HuH-7.5 (cell line): Measurements from ENCODE around the gene PCP2.

Experiments used
- DNase-seq: peaks from one replicate; pipeline ENCODE4 v3.0.0; 2011; ENCODE audit warnings: low spot score

Gene PCP2

DNA sequence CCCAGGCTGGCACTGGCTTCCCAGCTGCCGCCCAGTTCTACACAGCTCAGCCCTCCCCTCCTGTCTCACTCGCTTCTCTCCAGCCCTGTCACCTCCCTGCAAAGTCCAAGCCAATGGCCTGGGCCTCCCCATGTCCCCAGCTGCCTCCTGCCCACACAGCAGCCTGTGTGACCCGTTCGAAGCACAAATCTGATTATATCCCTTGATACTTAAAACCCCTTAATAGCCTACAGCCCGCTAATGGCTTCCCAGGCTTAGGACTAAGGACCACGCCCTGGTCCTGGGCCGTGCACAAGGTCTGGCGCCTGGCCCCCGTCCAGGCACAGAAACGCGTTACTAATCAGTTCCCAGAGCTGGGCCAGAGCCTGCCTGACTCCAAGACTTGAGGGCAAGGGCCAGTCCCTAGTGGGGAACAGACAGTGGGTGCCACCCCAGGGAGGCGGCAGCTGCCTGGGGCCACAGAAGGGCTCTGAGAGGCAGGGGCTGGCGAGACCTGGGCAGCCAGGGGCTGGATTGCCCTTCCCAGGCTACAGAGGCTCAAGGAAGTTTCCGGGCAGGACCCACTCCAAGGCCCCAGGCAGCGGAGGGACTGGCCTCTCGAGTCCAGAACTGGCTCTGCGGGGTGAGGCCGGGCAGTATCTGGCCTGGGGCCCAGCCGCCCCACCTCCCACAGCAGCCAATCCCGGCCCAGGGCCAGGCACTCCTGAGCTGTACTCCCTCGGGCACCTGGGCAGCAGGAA is 14.6 kb downstream of the PCP2 start:
- no peak for DNase-seq

DNA sequence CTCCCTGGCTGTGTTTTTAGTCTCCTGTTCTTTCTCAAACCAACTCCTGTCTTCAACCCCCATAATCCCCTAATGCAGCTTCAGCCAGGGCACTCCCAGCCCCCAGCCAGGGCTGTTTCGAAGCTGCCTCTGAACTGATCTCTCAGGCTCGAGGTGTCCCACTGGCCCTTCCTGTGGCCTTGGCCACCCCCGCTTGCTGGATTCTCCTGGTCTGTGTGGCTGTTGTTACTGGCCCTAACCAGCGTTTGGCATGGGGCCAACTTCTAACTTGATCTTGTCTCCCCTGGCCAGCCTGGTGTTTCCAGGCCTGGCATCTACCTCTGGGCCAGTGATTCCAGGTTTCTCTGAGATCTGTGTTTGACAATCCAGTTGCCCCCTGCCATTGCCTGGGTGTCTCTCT is 15.2 kb downstream of the PCP2 start:
- DNase-seq, result peak; percentile 51

DNA sequence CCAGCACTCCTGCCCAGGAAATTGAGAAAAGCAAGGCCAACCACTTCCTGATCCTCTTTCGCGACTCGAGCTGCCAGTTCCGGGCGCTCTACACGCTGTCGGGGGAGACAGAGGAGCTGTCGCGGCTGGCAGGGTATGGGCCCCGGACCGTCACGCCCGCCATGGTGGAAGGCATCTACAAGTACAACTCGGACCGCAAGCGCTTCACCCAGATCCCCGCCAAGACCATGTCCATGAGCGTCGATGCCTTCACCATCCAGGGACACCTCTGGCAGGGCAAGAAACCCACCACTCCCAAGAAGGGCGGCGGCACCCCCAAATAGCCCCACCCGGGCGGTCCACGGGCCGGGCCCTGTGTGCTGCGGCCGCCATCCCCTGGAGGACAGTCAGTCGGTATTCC is 15.8 kb downstream of the PCP2 start:
- no peak for DNase-seq

DNA sequence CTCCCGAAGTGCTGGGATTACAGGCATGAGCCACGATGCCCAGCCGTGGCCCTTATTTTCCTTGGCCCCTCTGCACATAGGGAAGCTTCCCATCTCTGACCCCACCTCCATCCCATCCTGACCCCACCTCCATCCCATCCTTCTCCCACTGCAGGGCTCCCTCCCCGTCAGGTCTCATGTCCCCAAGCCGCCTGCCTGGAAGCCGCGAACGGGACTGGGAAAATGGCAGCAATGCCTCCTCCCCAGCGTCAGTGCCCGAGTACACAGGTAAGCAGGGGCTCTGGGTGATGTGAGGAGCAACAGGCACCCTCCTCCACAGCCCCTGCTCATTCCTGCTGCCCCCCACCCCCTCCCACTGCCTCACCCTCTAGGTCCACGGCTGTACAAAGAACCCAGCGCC is 16.3 kb downstream of the PCP2 start:
- DNase-seq, result no peak

DNA sequence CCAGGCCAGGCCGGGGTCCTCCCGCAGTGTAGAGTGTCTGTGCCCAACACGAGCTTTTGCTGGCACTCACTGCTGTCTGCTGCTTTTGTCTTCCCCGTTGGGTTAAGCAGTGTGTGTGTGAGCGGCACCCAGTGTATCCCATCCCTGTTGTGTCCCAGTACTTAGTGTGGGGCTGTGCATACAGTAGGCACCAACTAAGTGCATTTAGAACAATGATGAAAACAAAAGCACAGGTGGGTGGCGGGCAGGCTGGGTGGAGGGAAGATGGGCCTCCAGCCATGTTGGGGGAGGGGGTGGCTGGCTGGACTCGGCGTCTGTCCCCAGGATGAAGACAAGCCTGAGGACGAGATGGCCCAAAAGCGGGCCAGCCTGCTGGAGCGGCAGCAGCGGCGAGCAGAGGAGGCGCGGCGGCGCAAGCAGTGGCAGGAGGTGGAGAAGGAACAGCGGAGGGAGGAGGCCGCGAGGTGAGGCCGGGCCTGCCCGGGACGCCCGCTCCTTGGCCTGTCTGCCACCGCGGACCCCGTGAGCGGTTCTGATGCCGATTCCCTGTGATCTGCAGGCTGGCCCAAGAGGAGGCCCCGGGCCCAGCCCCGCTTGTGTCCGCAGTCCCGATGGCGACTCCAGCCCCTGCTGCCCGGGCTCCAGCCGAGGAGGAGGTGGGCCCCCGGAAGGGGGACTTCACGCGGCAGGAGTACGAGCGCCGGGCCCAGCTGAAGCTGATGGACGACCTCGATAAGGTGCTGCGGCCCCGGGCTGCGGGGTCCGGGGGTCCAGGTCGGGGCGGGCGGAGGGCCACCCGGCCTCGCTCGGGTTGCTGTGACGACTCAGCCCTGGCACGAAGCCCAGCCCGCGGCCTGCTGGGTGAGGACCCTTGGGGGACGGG is 18.4 kb downstream of the PCP2 start:
- DNase-seq, result no peak

DNA sequence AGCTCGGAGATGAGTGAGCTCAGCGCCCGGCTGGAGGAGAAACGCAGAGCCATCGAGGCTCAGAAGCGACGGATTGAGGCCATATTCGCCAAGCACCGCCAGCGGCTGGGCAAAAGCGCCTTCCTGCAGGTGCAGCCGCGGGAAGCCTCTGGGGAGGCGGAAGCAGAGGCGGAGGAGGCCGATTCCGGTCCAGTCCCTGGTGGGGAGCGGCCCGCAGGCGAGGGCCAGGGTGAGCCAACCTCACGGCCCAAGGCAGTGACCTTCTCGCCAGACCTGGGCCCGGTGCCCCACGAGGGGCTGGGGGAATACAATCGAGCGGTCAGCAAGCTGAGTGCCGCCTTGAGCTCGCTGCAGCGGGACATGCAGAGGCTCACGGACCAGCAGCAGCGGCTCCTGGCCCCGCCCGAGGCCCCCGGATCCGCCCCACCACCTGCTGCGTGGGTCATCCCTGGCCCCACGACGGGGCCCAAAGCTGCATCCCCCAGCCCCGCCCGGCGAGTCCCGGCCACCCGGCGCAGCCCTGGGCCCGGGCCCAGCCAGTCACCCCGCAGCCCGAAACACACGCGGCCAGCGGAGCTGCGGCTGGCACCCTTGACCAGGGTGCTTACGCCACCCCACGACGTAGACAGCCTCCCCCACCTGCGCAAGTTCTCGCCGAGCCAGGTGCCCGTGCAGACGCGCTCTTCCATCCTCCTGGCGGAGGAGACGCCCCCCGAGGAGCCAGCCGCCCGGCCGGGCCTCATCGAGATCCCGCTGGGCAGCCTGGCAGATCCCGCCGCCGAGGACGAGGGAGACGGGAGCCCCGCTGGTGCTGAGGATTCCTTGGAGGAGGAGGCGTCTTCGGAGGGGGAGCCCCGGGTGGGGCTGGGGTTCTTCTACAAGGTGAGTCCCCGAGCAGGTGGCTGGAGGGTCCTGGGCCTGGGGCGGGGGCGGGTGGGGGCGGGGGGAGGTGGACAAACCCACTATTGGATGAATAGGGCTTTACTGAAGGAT is 20.9 kb downstream of the PCP2 start:
- DNase-seq, result no peak

DNA sequence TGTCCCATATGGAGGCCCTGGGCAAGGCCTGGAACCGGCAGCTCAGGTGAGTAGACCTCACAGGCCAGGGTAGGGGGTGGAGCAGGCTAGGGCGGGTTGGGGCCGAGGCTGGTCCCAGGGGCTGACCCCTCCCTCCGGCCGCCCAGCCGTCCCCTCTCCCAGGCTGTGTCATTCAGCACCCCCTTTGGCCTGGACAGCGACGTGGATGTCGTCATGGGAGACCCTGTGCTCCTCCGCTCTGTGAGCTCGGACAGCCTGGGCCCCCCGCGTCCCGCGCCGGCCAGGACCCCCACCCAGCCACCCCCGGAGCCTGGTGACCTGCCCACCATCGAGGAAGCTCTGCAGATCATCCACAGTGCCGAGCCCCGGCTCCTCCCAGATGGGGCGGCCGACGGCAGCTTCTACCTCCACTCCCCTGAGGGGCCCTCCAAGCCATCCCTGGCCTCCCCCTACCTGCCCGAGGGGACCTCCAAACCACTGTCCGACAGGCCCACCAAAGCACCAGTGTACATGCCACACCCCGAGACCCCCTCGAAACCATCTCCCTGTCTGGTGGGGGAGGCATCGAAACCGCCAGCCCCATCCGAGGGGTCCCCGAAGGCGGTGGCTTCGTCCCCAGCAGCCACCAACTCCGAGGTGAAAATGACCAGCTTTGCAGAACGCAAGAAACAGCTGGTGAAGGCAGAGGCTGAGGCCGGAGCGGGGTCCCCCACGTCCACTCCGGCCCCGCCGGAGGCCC is 21.8 kb downstream of the PCP2 start:
- no peak for DNase-seq

DNA sequence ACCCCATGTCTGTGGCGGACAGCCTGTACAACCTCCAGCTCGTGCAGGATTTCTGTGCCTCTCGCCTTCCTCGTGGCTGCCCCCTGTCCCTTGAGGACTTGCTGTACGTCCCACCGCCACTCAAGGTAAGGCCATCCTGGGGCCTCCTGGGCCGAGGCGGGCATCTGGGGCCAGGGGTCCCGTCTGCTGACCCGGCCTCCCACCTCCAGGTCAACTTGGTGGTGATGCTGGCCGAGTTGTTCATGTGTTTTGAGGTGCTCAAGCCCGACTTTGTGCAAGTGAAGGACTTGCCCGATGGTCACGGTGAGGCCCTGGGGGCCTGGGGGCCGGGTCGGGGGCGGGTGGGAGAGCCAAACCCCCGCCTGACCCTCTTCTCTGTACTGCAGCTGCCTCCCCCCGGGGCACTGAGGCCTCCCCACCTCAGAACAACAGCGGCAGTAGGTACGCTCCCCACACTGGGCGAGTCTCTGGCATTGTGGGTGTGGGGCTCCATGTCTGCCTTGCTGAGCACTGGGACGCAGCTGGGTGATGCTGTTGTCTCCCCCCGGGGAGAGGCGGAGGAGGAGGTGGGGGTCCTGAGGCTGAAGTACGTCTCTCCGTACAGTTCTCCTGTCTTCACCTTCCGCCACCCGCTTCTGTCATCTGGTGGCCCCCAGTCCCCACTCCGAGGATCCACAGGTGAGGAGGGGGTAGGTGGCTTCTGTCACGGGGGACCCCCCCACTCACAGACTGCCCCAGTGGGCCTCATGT is 22.9 kb downstream of the PCP2 start:
- no peak for DNase-seq

DNA sequence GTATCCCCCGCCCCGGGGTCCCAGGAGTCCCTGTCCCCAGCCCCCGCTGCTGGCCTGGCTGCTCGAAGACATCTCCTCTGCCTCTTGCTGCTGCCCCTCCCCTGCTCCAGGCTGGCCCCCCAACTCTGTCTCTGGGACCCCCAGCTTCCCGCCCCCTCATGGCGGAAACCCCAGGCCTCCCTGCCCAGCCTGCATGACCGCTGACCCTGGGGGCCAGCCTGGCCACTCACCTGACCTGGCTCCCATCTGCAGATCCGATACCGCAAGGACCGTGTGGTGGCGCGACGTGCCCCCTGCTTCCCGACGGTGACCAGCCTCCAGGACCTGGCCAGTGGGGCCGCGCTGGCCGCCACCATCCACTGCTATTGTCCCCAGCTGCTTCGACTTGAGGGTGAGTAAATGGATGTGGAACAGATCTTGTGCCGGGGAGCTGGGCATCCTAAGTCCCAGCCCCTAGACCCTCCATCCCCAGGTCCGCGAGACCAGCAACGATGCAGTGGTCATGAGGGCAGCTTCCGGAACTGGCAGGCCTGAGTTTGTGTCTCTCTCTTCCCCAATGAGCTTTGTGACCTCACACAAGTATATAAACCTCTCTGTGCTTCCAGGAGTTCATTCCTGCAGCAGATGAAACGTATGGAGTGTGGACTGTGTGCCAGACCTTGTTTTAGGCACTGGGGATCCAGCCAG is 25.5 kb downstream of the PCP2 start:
- no peak for DNase-seq

DNA sequence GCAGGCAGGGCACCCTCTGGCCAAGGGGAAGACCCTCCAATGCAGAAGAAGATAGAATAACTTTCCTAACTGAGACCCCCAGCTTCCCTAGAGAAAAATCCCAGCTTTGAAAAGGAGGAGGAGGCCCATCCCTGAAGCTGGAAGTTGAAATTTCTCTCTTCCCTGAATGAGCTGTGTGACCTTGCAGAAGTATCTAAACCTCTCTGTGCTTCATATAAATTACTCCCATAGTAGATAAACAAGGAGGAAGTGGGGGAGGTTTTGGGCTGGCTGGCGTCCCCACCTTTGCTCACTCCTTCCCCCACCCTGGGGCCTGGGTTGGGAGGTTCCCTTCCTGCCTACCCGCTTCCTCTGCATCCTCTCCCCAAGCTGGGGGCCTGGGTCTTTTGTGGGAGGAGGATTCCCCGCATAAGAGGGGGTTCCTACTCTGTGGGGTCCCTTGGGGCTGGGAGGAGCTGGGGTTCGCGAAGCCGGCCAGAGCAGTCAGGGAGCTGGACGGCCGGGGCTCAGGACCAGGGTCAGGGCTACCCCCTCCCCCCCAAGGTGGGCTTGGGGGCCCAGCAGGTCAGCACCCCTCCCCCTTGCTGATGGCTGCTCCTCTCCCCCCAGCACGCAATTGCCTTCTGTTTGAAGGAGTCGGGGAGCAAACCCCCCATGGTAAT is 26.2 kb downstream of the PCP2 start:
- DNase-seq, result no peak

DNA sequence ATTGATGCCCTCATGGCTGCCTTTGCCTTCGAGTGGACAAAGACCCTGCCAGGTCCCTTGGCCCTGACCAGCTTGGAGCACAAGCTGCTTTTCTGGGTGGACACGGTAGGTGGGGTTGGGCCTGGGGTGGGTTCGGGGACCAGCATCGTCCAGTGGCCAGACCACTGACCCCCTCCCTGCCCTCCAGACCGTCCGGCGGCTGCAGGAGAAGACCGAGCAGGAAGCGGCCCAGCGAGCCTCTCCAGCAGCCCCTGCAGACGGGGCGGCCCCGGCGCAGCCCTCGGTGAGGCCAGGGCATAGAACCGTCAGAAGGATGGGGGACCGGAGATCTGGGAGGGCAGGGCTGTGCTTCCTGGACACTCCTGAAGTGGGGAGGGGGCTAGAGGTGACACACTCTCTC is 27.2 kb downstream of the PCP2 start:
- no peak for DNase-seq

DNA sequence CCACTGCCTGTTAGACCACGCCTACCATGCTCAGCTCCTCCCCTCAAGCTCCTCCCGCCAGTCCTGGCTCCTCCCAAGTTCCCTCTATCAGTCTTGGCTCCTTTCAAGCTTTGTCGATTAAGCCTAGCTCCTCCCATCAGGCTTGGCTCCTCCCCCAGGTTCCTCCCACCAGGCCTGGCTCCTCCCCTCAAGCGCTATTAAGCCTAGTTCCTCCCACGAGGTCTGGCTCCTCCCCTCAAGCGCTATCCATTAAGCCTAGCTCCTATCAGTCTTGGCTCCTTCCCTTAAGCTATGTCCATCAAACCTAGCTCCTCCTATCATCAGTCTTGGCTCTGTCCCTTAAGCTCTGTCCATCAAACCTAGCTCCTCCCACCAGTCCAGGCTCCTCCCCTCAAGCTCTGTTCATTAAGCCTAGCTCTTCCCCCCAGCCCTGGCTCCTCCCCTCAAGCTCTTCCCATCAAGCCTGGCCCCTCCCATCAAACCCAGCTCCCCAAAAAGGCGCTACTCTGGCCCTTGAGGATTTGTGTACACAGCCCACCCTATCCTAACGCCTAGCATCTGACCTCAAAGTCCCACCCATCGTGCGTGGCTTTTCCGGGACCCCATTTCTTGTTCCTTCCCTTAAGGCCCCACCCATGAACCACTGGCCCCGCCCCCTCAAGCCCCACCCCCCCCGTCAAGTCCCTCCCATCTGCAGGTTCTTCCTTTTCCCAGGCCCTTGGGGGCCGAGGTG is 27.9 kb downstream of the PCP2 start:
- no peak for DNase-seq

DNA sequence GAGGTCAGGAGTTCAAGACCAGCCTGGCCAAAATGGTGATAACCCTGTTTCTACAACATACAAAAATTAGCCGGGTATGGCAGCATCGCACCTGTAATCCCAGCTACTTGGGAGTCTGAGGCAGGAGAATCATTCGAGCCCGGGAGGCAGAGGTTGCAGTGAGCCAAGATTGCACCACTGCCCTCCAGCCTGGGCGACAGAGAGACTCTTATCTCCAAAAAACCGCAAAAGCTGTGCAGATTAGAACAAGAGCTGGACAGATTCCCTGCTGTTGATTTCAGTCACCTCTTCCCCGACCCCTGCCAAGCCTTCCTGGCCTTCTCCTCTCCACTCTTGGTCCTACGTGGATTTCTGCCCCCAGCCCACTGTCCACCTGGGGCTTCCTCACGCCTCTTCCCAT is 29.6 kb downstream of the PCP2 start:
- no peak for DNase-seq

DNA sequence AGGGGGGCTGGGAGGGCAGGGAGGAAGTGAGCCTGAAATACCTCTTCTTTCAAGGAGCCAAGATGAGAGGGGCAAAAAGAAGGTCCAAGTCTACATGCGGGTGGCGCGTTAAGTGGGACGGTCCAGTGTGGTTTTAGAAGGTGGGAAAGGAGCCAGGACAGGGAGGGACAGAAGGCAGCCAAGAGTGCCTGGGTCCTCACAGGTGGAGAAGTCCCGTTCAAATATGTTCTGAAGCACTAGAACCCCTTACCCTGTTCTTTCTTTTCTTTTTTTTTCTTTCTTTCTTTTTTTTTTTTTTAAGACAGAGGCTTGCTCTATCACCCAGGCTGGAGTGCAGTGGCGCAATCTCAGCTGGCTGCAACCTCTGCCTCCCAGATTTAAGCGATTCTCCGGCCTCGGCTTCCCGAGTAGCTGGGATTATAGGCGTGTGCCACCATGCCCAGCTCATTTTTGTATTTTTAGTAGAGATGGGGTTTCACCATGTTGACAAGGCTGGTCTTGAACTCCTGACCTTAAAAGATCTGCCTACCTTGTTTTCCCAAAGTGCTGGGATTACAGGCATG is 30.5 kb downstream of the PCP2 start:
- no peak for DNase-seq

DNA sequence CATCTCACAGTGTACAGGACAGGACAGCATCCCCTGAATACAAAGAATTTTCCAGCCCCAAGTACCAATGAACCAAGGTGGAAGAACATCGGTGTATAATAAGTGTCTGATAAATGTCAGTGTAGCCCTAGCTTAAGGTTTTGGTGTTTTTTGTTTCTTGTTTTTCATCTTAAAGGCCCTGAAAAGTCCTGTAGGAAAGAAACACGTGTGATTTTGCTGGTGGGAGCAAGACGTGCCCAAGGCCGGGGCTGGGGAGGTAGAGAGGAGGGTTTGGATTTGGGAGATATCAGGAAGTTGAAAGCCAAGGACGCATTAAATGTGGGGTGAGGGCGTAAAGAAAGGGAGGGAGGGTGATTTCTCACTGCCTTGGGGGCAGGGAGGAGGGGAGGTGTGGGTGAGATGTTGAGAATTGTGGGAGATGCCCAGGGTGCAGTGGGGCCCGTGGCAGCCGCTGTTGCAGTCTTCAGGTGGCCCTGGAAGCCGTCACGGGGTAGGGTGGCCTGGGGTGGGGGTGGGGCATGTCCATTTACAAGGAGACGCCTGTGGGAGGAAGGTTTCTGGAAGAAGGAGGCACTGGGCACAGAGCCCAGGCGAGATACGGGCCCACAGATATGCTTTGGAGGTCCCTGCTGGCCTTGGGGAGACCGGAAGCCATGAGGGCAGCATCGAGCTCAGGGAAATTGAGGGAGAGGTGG is 31.1 kb downstream of the PCP2 start:
- no peak for DNase-seq

DNA sequence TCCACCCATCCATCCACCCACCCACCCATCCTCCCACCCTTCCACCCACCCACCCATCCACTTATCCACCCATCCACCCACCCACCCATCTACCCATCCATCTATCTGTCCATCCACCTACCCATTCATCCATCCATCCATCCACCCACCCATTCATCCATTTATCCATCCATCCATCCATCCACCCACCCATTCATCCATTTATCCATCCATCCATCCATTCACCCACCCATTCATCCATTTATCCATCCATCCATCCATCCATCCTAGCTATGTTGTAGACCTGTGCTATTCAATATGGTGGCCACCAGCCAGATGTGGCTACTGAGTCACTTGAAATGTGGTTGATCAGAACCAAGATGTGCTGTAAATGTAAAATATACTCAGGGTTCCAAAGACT is 32.8 kb downstream of the PCP2 start:
- no peak for DNase-seq

DNA sequence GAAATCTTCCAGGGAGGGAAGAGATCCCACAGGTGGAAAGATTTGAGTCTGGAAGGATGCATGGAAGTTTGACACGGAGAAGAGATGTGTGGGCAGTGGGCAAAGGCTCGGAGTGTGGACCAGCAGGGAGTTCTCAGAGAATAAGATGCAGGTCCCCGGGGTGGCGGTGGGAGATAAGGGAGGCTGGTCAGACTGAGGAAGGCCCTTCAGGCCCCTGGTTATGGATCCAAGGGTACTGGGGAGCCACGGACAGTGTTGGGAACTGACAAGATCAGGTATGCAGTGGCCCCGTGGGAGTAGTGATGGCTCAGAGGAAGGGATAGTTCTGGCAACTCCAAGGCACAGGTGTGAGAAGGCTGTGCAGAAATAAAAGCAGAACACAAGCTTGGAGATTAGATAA is 35.3 kb downstream of the PCP2 start:
- no peak for DNase-seq

DNA sequence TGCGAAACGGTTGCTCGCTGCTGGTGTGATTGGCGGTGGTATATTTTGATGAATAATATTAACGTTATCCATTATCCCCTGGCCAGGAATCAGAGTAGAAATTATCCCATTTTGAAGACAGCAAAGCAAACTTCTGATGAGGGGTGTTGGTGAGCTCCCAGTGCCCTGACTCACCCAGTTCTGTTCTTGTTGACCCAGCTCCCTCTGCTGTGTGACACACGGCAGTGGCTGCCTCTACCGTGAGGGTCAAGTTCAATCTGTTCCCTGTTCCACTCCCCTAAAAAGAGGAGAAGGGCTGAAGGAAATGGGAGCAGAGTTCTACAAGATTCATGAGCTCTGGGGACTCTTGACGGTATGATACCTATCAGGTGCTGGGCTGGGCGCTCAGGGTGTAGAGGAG is 35.8 kb downstream of the PCP2 start:
- no peak for DNase-seq
